ENCODE results near the gene CELA2A. TPM values are rescaled to one million over a fixed set of nuclear protein-coding genes. Genes with fewer than 3 reads are reported as not detected.

CELA2A gene
- total RNA-seq, 1 experiment from 2014 or later = 0.72 TPM

GRCh38 chr1:15446212-15446611, 10.3 kb upstream of the CELA2A start:
- H3K9me3 ChIP-seq (ENCODE audit: control insufficient read depth, insufficient read depth, low read depth, low read length) = no peaks in the 10 kb centered on the region
- H3K27ac ChIP-seq (ENCODE audit: low read length) = no peak overlapping the region
- no peaks in the 10 kb centered on the region for H3K27me3 ChIP-seq (ENCODE audit: control insufficient read depth, insufficient read depth, low read length)
- TF ChIP-seq SIN3A (IDR thresholded peaks at IDR 0.05; ENCODE audit: borderline replicate concordance, insufficient read depth, low read depth, low read length) (no peak), REST (IDR thresholded peaks at IDR 0.05; ENCODE audit: insufficient read depth in 1 of 2, low read depth in 2 of 2, low read length in 1 of 2) (no peak)
- no peaks in the 10 kb centered on the region for H3K4me1 ChIP-seq (ENCODE audit: control insufficient read depth, insufficient read depth, low read length)
- intact Hi-C loops (cut with micrococcal nuclease; ENCODE audit: unreplicated experiment) (no loop called here), in situ Hi-C loops (cut with HindIII; ENCODE audit: low pct_unique_long_range_greater_than_20kb, low sequenced_read_pairs) (no loop called here)
- no peak overlapping the region for H3K4me3 ChIP-seq (ENCODE audit: low read depth in 2 of 2, low read length in 2 of 2)
- no peaks in the 10 kb centered on the region for H3K36me3 ChIP-seq (ENCODE audit: control insufficient read depth, insufficient read depth, low read length)
- CTCF ChIA-PET = no interaction called here
- no peak for DNase-seq (ENCODE audit: low read depth, low spot score)
- no TSS peak for BruUV-seq (replicated peaks)
- POLR2A ChIA-PET = no interaction called here
- ATAC-seq = no peak

GRCh38 chr1:15448877-15449462, 7.6 kb upstream of the CELA2A start:
- H3K9me3 ChIP-seq (ENCODE audit: control insufficient read depth, insufficient read depth, low read depth, low read length) = no peaks in the 10 kb centered on the region
- CTCF ChIA-PET = no interaction called here
- in situ Hi-C loops (cut with HindIII; ENCODE audit: low pct_unique_long_range_greater_than_20kb, low sequenced_read_pairs) (no loop called here), intact Hi-C loops (cut with micrococcal nuclease; ENCODE audit: unreplicated experiment) (no loop called here)
- no TSS peak for BruUV-seq (replicated peaks)
- TF ChIP-seq TCF7L2 (IDR thresholded peaks at IDR 0.05; ENCODE audit: low read depth, low read length) (no peak), POLR2AphosphoS5 (IDR thresholded peaks at IDR 0.05; ENCODE audit: low read depth, low read length) (no peak), REST (IDR thresholded peaks at IDR 0.05; ENCODE audit: insufficient read depth in 1 of 2, low read depth in 2 of 2, low read length in 1 of 2) (no peak), CTCF (IDR thresholded peaks at IDR 0.05) (no peak), SIN3A (IDR thresholded peaks at IDR 0.05; ENCODE audit: borderline replicate concordance, insufficient read depth, low read depth, low read length) (no peak)
- DNase-seq (ENCODE audit: low read depth, low spot score) = no peak
- no peaks in the 10 kb centered on the region for H3K36me3 ChIP-seq (ENCODE audit: control insufficient read depth, insufficient read depth, low read length)
- H3K4me1 ChIP-seq (ENCODE audit: control insufficient read depth, insufficient read depth, low read length) = no peaks in the 10 kb centered on the region
- H3K27ac ChIP-seq (ENCODE audit: low read length) = no peak overlapping the region
- no peak for ATAC-seq
- H3K4me3 ChIP-seq (ENCODE audit: low read depth in 2 of 2, low read length in 2 of 2) = no peak overlapping the region
- POLR2A ChIA-PET = no interaction called here
- H3K27me3 ChIP-seq (ENCODE audit: control insufficient read depth, insufficient read depth, low read length) = no peaks in the 10 kb centered on the region
